ACC112 (cell line): Measurements from ENCODE around the gene XPC.

Source experiments
- H2AFZ ChIP-seq: fragments of 200-600 bp; sonication (generic); one replicate; pipeline ENCODE4 v1.6.0; 2017; ENCODE audit warnings: antibody characterized with exemption, low read length; ENCODE audit not compliant: unreplicated experiment
- H3K27ac ChIP-seq: fragments of 200-600 bp; sonication (generic); 2 replicates; pipeline ENCODE4 v1.5.1; 2014; ENCODE audit warnings: low read depth, mild to moderate bottlenecking, antibody characterized with exemption, low read length, moderate library complexity
- H3K27me3 ChIP-seq: fragments of 200-600 bp; sonication (generic); 2 replicates; pipeline ENCODE4 v1.6.1; 2014; ENCODE audit warnings: mild to moderate bottlenecking, antibody characterized with exemption, low read length, moderate library complexity, mixed read lengths; ENCODE audit not compliant: insufficient read depth
- H3K36me3 ChIP-seq: fragments of 200-600 bp; sonication (generic); 2 replicates; pipeline ENCODE4 v1.6.1; 2016; ENCODE audit warnings: mild to moderate bottlenecking, antibody characterized with exemption, low read length, moderate library complexity, mixed read lengths; ENCODE audit not compliant: insufficient read depth
- H3K4me1 ChIP-seq: fragments of 200-600 bp; sonication (generic); one replicate; pipeline ENCODE4 v1.6.1; 2016; ENCODE audit warnings: low read length, mixed read lengths; ENCODE audit not compliant: insufficient read depth, unreplicated experiment, control insufficient read depth
- H3K4me3 ChIP-seq: fragments of 200-600 bp; sonication (generic); 2 replicates; pipeline ENCODE4 v1.5.1; 2014; ENCODE audit warnings: mild to moderate bottlenecking, low read depth, low read length
- H3K79me2 ChIP-seq: fragments of 200-600 bp; sonication (generic); one replicate; pipeline ENCODE4 v1.6.0; 2016; ENCODE audit warnings: low read length; ENCODE audit not compliant: control insufficient read depth, unreplicated experiment, insufficient read depth

Gene XPC

DNA sequence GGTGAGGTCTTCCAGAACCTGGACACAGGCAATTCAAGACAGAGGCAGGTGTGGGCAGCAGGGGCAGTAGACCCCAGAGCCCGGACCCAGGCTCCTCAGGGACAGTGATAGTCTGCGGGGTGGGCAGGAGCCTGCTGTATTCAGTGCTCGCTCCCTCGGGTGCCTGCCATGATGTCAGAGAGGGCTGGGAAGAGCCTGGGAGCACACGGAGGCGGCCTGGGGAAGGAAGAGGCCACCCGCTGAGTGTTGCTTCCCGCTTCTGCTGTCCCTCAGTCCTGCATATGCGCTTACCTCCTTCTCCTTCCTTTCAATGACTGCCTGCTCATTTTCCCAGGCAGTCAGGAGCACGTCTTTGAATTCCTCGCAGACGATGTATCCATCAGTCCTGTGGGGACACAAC lies 30.8 kb downstream of the XPC start:
- H2AFZ ChIP-seq = no peak overlapping the region
- no peaks in the 10 kb centered on the region for H3K79me2 ChIP-seq
- peaks cover 28% of the 10 kb centered on the region for H3K4me1 ChIP-seq
- H3K36me3 ChIP-seq = peaks cover 4% of the 10 kb centered on the region; the same call in 1 of the 2 replicates
- H3K27ac ChIP-seq = no peak overlapping the region
- no peak overlapping the region for H3K4me3 ChIP-seq
- no peaks in the 10 kb centered on the region for H3K27me3 ChIP-seq

DNA sequence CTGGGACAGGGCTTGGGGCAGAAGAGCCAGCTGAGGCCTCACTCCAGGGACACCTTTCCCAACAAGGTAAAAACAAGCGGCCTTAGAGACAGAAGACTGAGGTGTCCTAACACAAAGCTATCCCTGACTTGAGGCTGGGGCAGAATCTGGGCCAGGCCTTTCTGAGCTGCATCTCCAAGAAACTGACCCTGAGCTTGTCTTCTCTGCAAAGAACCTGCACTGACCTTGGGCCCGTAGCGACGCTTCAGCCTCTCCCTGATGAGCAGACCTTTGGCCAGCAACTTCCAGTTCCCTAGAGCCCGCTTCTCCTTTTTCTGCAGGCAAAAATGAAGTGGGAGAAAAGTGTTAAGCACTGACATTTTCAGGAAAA lies 31.4 kb downstream of the XPC start:
- Histone ChIP-seq H3K27ac (no peak overlapping the region), H2AFZ (no peak overlapping the region), H3K4me1 (peaks cover 34% of the 10 kb centered on the region), H3K79me2 (no peaks in the 10 kb centered on the region), H3K27me3 (no peaks in the 10 kb centered on the region), H3K4me3 (no peak overlapping the region), H3K36me3 (peaks cover 4% of the 10 kb centered on the region; the same call in 1 of the 2 replicates)

DNA sequence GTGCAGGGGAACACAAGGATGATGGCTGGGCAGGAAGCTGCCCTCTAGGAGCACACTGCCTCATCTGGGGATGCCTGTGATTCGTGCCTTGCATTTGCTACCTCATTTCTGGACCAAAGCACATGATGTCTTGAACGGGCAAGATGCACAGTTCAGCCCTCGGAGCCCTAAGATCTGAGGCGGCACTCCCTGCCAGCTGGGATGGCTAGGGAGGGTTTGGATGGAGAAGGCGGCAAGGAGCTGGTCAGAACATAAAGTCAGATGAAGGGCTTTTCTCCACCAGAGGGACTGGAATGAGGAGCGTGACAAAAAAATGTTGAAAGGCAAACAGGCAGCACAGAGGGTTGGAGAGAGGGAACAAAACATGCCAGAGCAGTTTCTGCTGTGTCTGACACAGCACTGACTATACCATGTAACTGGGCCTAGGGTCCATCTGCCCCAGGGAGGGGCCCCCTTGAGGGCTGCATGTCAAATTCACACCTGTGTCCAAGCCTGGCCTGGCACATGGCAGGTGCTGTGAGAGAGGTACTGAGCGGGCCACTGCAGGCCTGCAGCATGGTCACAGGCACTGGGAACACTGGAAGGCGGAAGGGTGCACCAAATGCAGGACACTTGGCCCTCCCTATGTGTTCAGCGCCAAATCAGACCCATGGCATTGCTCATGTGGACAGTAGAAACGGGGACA lies 31.9 kb downstream of the XPC start:
- Histone ChIP-seq H3K4me3 (no peak overlapping the region), H2AFZ (no peak overlapping the region), H3K27ac (0 out of 2 replicates have a peak overlapping the region, but pooled peaks have one; percentile 100), H3K4me1 (peaks cover 39% of the 10 kb centered on the region), H3K27me3 (no peaks in the 10 kb centered on the region), H3K79me2 (no peaks in the 10 kb centered on the region), H3K36me3 (peaks cover 4% of the 10 kb centered on the region; the same call in 1 of the 2 replicates)

DNA sequence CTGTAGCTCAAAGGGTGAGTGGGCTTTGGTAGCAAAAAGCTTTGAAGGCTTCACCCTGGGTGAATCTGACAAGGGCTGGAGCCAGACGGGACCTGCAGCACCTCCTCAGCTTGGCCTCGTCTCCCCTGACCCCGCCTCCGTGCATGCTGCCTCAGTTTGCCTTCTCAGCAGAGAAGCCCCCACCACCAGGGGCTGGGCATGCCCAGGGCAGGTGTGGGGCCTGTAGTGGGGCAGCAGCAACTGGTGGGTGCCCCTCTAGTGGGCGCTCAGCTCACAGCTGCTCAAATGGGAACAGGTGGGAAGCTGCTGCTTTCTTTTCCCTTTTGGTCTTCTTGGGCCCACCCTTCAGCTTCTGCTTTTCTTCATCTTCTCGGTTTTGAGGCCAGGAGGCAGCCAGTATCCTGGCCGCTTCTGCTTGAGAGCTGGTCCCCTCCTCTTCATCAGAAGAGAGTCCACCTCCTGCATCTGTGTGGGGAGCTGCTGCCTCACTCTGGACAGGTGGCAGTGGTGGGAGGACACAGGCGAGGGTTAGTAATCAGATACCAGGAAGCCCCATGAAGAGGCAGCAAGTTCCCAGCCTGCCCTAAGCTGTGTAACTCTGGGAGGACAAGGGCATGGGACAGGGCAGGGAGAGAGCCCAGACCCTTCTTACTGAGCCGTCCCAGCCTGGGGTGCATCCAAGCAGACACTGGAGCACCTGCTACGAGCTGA lies 32.6 kb downstream of the XPC start:
- Histone ChIP-seq H3K36me3 (peaks cover 4% of the 10 kb centered on the region; the same call in 1 of the 2 replicates), H3K27me3 (no peaks in the 10 kb centered on the region), H3K4me1 (peaks cover 41% of the 10 kb centered on the region), H3K27ac (peak overlapping the region; percentile 100), H3K79me2 (no peaks in the 10 kb centered on the region), H3K4me3 (no peak overlapping the region), H2AFZ (no peak overlapping the region)

DNA sequence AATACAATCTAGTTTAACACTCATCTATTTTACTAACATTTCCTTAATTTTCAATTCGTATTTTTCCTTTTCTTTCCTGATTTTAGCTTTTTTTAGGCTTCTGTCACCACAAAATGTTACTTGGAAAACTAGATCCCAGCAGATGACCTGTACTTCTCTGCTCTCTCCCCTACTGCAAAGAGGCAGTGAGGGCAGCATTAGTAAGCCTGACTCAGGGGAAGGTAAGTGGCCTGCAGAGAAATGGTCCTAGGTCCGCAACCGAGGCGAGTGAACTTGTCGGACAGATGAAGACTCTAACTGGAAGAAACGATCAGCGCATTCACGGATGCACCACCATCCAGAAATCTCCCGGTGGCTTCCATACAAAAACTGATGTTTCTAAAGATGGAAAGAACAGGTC lies 33.2 kb downstream of the XPC start:
- peaks cover 43% of the 10 kb centered on the region for H3K4me1 ChIP-seq
- H3K79me2 ChIP-seq = no peaks in the 10 kb centered on the region
- H2AFZ ChIP-seq = no peak overlapping the region
- peak overlapping the region; percentile 100 for H3K27ac ChIP-seq
- peak overlapping the region; percentile 57 for H3K4me3 ChIP-seq
- H3K27me3 ChIP-seq = no peaks in the 10 kb centered on the region
- H3K36me3 ChIP-seq = peaks cover 8% of the 10 kb centered on the region; the same call in 1 of the 2 replicates

DNA sequence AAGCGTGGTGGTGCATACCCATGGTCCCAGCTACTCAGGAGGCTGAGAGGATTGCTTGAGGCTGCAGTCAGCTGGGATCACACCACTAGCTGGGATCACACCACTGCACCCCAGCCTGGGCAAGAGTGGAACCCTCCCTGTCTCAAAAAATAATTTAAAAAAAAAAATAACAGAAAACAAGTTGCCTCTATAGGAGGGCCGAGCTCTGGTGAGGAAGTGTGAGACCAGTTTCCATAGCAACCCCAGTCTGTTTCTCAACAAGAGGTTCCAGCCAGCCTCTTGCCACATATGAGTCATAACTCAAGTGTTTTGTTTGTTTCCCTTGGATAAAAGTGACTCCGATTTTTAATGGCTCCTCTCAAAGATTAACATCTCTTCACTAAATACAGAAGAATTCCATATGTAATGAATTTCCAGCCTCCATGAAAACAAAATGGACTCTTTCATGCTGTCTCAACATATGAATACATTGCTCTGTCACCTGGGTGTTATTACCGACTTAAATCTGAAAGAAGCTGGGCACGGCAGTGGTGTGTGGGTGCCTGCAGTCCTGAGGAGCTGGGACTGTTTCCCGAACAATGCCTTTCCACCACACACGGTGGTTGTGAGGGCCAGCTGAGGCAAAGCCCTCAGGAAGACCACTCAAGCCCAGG lies 33.9 kb downstream of the XPC start:
- Histone ChIP-seq H3K4me3 (peak overlapping the region; percentile 57), H3K4me1 (peaks cover 43% of the 10 kb centered on the region), H3K27me3 (no peaks in the 10 kb centered on the region), H2AFZ (no peak overlapping the region), H3K36me3 (peaks cover 8% of the 10 kb centered on the region; the same call in 1 of the 2 replicates), H3K79me2 (no peaks in the 10 kb centered on the region), H3K27ac (peak overlapping the region; percentile 100)

DNA sequence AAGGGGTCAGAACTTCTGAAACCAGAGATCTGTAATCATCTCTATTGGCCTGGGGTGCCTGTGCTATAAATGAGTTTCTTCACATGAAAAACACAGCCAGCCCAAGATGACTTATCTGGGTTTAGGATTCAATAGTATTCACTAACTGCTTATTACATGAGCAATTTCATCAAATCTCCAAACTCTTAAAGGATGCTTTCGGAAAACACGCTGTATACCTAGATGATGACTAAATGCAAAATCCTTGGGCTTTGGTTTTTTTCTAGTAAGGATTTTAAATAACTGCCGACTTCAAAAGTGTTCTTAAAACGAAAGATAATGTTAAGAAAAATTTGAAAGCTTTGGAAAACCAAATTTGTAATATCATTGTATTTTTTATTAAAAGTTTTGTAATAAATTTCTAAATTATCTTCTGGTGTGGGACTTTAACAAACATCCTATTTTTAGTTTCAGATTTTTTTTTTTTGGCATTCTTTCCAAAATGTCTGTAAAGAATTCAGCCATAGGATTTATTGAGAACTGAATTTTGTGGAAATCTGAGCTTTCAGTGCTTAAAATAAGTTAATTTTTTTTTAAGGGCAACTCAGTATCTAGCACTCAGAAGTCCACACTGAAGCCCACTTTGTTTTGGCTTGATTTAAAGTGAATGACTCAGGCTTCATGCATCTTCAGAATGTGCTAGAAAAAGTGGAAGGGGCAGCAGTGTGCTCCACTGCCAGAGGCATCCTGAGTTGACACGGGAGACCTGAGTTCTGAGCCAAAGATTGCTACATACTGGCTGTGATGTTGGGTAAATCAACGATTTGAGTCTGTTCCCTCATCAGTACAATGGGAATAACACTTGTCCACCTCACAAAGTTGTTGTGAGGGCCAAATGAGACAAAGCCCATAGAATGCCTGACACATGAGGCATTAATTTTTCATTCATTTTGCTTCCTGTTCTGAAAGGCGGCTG lies 34.9 kb downstream of the XPC start:
- Histone ChIP-seq H3K36me3 (peaks cover 11% of the 10 kb centered on the region; the same call in 1 of the 2 replicates), H3K79me2 (no peaks in the 10 kb centered on the region), H3K4me1 (peaks cover 43% of the 10 kb centered on the region), H3K4me3 (peak overlapping the region; percentile 47), H2AFZ (peak overlapping the region; percentile 17), H3K27ac (peak overlapping the region; percentile 100), H3K27me3 (no peaks in the 10 kb centered on the region)

DNA sequence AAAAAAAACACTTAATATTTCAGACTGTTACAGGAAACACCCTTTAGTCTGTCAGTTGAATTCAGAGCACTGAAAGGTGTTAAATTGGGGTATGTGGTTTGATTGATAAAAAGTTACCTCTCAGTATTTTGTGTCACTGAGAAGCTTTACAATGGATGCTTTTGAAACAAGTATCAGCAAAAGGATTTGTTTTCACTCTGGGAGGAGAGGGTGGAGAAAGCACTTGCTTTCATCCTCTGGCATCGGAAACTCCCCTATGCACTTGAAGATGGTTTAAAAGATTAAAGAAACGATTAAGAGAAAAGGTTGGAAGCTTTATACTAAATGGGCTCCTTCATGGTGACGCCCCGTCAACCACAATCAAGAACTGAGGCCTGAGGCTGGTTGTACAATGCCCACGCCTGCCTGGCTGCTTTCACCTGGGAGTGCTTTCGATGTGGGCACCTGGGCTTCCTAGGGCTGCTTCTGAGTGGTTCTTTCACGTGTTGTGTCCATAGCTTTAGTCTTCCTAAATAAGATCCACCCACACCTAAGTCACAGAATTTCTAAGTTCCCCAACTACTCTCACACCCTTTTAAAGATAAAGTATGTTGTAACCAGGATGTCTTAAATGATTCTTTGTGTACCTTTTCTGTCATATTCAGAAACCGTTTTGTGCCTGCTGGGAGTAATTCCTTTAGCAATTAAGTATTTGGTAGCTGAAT lies 35.7 kb downstream of the XPC start:
- peak overlapping the region; percentile 47 for H3K4me3 ChIP-seq
- no peaks in the 10 kb centered on the region for H3K27me3 ChIP-seq
- H3K36me3 ChIP-seq = peaks cover 11% of the 10 kb centered on the region; the same call in 1 of the 2 replicates
- peak overlapping the region; percentile 100 for H3K27ac ChIP-seq
- H3K4me1 ChIP-seq = peaks cover 43% of the 10 kb centered on the region
- H3K79me2 ChIP-seq = no peaks in the 10 kb centered on the region
- peak overlapping the region; percentile 17 for H2AFZ ChIP-seq

DNA sequence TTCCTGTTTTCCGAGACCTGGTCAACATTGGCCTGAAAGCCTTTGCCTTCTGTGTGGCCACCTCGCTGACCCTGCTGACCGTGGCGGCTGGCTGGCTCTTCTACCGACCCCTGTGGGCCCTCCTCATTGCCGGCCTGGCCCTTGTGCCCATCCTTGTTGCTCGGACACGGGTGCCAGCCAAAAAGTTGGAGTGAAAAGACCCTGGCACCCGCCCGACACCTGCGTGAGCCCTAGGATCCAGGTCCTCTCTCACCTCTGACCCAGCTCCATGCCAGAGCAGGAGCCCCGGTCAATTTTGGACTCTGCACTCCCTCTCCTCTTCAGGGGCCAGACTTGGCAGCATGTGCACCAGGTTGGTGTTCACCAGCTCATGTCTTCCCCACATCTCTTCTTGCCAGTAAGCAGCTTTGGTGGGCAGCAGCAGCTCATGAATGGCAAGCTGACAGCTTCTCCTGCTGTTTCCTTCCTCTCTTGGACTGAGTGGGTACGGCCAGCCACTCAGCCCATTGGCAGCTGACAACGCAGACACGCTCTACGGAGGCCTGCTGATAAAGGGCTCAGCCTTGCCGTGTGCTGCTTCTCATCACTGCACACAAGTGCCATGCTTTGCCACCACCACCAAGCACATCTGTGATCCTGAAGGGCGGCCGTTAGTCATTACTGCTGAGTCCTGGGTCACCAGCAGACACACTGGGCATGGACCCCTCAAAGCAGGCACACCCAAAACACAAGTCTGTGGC lies 36.6 kb downstream of the XPC start:
- H3K27ac ChIP-seq = peak overlapping the region; percentile 100
- H3K4me3 ChIP-seq = no peak overlapping the region
- H3K36me3 ChIP-seq = peaks cover 11% of the 10 kb centered on the region; the same call in 1 of the 2 replicates
- no peak overlapping the region for H2AFZ ChIP-seq
- H3K27me3 ChIP-seq = no peaks in the 10 kb centered on the region
- no peaks in the 10 kb centered on the region for H3K79me2 ChIP-seq
- peaks cover 48% of the 10 kb centered on the region for H3K4me1 ChIP-seq
